Naive B cell (primary cell): ENCODE results near the gene TPGS2. TPM values are rescaled to one million over a fixed set of nuclear protein-coding genes. Genes with fewer than 3 reads are reported as not detected.
"Not testable (repeated sequence)": the region's sequence is repeated elsewhere in the genome, so short reads cannot be mapped to it uniquely, and the experiment has no call there.

ENCODE experiments used
- ATAC-seq, 2 donors: fragments of 150-1000 bp; cut with Tn5 transposase; 2 replicates each; pipeline ENCODE4 v1.10.0; 2021; ENCODE audit warnings: low read depth in 2 of 2, mild to moderate bottlenecking in 2 of 2, moderate library complexity in 2 of 2
- DNase-seq: peaks from one replicate; pipeline ENCODE4 v3.0.0; 2022
- H3K27ac Mint-ChIP-seq, 6 donors: one replicate each; pipeline ENCODE4 v1.8.0; 2020 to 2022; ENCODE audit warnings: mild to moderate bottlenecking in 6 of 6, mixed read lengths in 6 of 6, moderate library complexity in 5 of 6, inconsistent platforms in 2 of 6
- H3K27me3 Mint-ChIP-seq, 3 donors: one replicate each; pipeline ENCODE4 v1.8.0; 2021 to 2022; ENCODE audit warnings: mixed read lengths in 3 of 3, mild to moderate bottlenecking in 1 of 3
- H3K36me3 Mint-ChIP-seq, 2 donors: one replicate each; pipeline ENCODE4 v1.8.0; 2020 to 2022; ENCODE audit warnings: mixed read lengths in 2 of 2, inconsistent platforms in 1 of 2, mild to moderate bottlenecking in 1 of 2
- H3K4me1 Mint-ChIP-seq, 3 donors: one replicate each; pipeline ENCODE4 v1.8.0; 2020 to 2022; ENCODE audit warnings: mixed read lengths in 3 of 3, inconsistent platforms in 1 of 3, mild to moderate bottlenecking in 1 of 3, moderate library complexity in 1 of 3
- H3K4me3 Mint-ChIP-seq, 8 donors: one replicate each; pipeline ENCODE4 v1.8.0; 2020 to 2022; ENCODE audit warnings: mild to moderate bottlenecking in 8 of 8, mixed read lengths in 8 of 8, moderate library complexity in 8 of 8, inconsistent platforms in 2 of 8
- H3K9me3 Mint-ChIP-seq, 7 donors: one replicate each; pipeline ENCODE4 v1.8.0; 2020 to 2022; ENCODE audit warnings: mixed read lengths in 7 of 7, mild to moderate bottlenecking in 5 of 7, inconsistent platforms in 2 of 7, moderate library complexity in 1 of 7
- polyA plus RNA-seq, 6 donors: library from polyadenylated mRNA; unstranded; fragments of 300-500 nt; fragmentation: Illumina TruSeq; gene quantifications; one replicate each; pipeline ENCODE4 v1.2.3, GENCODE V29; 2021; ENCODE audit warnings: low read depth in 6 of 6

TPGS2 gene
- 10 to 100 TPM; 39.2 to 57.5 (median 52.5) TPM for polyA plus RNA-seq

DNA sequence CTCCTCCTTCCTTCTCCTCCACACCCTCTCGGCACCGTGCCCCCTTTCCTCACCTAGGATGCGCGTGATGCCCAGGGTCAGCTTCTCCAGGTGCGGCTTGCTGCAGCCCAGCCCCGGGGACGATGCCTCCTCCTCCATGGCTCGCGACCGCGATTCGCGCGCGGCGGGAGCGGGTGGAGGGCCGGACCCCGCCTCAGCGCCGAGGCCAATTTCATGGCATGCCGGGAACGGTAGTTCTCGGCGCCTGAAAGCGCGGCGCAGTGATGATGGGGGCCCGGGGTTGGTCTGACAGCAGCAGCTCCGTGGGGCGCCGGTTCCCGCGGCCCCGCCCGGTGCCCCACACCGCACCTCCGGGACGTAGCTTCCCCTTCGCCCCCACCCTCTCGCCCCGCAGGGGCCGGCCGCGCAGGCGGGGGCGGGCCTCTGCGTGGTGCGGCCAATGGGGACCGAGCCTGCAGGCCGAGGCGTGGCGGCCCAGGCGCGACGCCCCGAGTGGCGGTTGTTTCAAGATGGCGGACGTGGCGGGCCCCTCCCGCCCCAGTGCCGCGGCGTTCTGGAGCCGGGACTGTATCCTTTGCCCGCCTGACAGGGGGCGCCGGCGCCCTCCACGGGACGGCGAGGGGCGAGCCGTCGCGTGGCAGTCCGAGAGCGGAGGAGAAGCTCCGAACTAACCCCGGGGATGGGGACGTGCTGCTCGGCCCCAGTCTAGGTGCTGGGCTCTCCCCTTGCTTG is at the start of gene TPGS2, which contains the start of gene KIAA1328:
TPGS2 (minus strand) TSS at position 373 of the 732 bp plus-strand sequence; CDS start at position 138, 235 bp downstream.
KIAA1328 (plus strand) TSS at position 498 of the 732 bp plus-strand sequence; CDS start at position 510, 12 bp downstream.
- peak within 1 kb of the TSS; percentile 88 to 98 (median 96) for H3K4me3 Mint-ChIP-seq
- ATAC-seq: peak; percentile 88 to 89
- H3K4me1 Mint-ChIP-seq: peaks cover 28 to 33% (median 30%) of the 10 kb centered on the region in 3 donors
- H3K36me3 Mint-ChIP-seq: no peaks in the 10 kb centered on the region
- peak; percentile 88 for DNase-seq
- H3K27ac Mint-ChIP-seq: peak within 1 kb of the TSS; percentile 86 to 97 (median 94)
- no peaks in the 10 kb centered on the region for H3K27me3 Mint-ChIP-seq
- no peaks in the 10 kb centered on the region for H3K9me3 Mint-ChIP-seq

DNA sequence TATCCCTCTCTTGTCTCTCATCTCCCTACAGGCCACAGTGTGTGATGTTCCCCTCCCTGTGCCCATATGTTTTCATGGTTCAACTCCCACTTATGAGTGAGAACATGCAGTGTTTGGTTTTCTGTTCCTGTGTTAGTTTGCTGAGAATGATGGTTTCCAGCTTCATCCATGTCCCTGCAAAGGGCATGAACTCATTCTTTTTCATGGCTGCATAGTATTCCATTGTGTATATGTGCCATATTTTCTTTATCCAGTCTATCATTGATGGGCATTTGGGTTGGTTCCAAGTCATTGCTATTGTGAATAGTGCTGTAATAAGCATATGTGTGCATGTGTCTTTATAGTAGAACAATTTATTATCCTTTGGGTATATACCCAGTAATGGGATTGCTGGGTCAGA is 45.0 kb upstream of the TPGS2 start:
- not testable (repeated sequence) for H3K27ac Mint-ChIP-seq, H3K27me3 Mint-ChIP-seq, ATAC-seq, H3K4me3 Mint-ChIP-seq, DNase-seq
- Mint-ChIP-seq H3K9me3 (peaks cover 0 to 23% (median 11%) of the 10 kb centered on the region in 7 donors), H3K36me3 (peaks cover 13 to 20% of the 10 kb centered on the region in 2 donors), H3K4me1 (peaks cover 10 to 22% (median 11%) of the 10 kb centered on the region in 3 donors)

DNA sequence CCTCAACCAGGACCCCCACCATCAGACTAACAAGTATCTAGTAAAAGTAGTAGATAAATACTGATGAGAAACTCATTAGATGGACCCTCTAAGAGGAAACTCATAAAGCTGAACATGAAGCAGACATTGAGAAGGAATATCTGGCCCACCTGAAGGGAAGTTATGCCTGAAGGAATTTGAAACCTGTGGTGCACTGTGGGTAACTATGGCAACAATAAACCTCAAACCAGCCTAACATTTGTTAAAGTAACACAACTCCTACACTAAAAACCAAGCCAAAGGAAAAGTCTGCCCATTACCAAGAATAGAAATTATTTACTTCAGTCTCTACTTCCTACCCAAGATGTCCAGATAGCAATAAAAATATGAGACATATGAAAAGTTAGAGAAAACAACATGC is 43.5 kb upstream of the TPGS2 start:
- ATAC-seq: no peak
- H3K36me3 Mint-ChIP-seq: peaks cover 12 to 13% of the 10 kb centered on the region in 2 donors
- H3K4me3 Mint-ChIP-seq: no peak overlapping the region
- DNase-seq: no peak
- H3K27ac Mint-ChIP-seq: peak overlapping the region in 4 of 6 donors; percentile 5 to 47 (median 20)
- H3K27me3 Mint-ChIP-seq: no peaks in the 10 kb centered on the region
- peaks cover 10 to 21% (median 11%) of the 10 kb centered on the region in 3 donors for H3K4me1 Mint-ChIP-seq
- peaks cover 0 to 20% (median 11%) of the 10 kb centered on the region in 7 donors for H3K9me3 Mint-ChIP-seq

GRCh38 chr18:36871801-36872200 is 43.0 kb upstream of the TPGS2 start:
- peak overlapping the region in 5 of 6 donors; percentile 5 to 47 (median 23) for H3K27ac Mint-ChIP-seq

DNA sequence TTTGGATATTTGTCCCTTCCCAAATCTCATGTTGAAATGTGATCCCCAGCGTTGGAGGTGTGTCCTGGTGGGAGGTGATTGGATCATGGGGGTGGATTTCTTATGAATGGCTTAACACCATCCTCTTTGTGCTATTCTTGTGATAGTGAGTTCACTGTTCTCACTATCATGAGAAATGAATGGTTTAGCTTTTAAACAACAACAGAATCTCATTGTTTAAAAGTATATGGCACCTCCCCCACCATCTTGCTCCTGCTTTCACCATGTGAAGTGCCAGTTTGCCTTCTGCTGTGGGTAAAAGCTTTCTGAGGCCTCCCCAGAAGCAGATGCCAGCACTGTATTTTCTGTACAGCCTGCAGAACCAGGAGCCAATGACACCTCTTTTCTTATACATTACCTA is 38.3 kb upstream of the TPGS2 start:
- Mint-ChIP-seq H3K27ac (no peak overlapping the region), H3K27me3 (no peaks in the 10 kb centered on the region), H3K9me3 (no peaks in the 10 kb centered on the region), H3K4me1 (peaks cover 5 to 8% (median 7%) of the 10 kb centered on the region in 3 donors), H3K36me3 (peaks cover 24 to 26% of the 10 kb centered on the region in 2 donors), H3K4me3 (no peak overlapping the region)
- ATAC-seq (no peak), DNase-seq (no peak)

More at GRCh38 chr18:36871801-36872200, 43.0 kb upstream of the TPGS2 start:
- Mint-ChIP-seq H3K4me1 (peaks cover 10 to 21% (median 11%) of the 10 kb centered on the region in 3 donors), H3K36me3 (peaks cover 12 to 13% of the 10 kb centered on the region in 2 donors), H3K27me3 (no peaks in the 10 kb centered on the region), H3K9me3 (peaks cover 0 to 20% (median 11%) of the 10 kb centered on the region in 7 donors), H3K4me3 (peak overlapping the region in 1 of 8 donors; percentile 67)
- DNase-seq (no peak), ATAC-seq (no peak)

DNA sequence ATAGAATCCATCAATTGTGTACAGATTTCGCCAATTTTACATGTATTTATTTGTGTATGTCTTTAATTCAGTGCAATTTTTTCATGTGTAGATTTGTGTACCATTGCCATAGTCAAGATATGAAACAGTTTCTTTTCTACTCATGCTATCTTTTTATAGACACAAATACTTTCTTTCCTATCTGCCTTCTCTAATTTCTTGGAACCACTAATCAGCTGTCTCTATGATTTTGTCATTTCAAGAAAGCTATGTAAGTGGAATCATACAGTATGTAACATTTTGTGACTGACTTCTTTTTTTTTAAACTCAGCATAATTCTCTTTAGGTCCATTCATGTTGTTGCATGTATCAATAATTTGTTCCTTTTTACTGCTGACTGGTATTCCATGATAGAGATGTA is 33.4 kb upstream of the TPGS2 start:
- ATAC-seq (no peak), DNase-seq (no peak)
- Mint-ChIP-seq H3K27ac (peak overlapping the region in 1 of 6 donors; percentile 58), H3K36me3 (peaks cover 19 to 27% of the 10 kb centered on the region in 2 donors), H3K27me3 (no peaks in the 10 kb centered on the region), H3K4me1 (peaks cover 0 to 5% (median 0%) of the 10 kb centered on the region in 3 donors), H3K9me3 (no peaks in the 10 kb centered on the region), H3K4me3 (no peak overlapping the region)

DNA sequence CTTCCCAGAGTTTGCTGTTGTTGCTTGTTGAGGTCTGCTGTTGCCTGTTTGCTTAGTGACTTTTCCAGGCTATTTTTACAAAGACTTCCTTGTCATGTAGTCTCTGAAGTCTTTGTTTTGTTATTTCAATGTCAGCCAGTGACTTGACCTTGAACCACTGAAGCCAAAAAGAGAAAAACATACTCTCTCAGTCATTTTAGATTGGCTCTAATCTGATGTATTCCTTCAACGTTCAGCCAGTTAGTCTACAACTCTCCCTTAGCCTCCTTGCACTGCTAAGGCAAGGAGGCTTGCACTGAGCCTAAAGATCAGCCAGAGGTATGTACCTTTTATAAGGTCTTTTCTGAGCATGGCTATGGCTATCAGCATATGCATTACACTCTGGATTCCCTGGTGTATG is 28.0 kb upstream of the TPGS2 start:
- Mint-ChIP-seq H3K4me3 (no peak overlapping the region), H3K36me3 (peaks cover 26 to 33% of the 10 kb centered on the region in 2 donors), H3K4me1 (no peaks in the 10 kb centered on the region), H3K9me3 (peaks cover 0 to 16% (median 10%) of the 10 kb centered on the region in 7 donors), H3K27ac (no peak overlapping the region), H3K27me3 (no peaks in the 10 kb centered on the region)
- DNase-seq (no peak), ATAC-seq (no peak)

- DNase-seq (no peak), ATAC-seq (no peak)
- H3K27ac Mint-ChIP-seq: no peak overlapping the region
- H3K4me3 Mint-ChIP-seq: no peak overlapping the region
- H3K4me1 Mint-ChIP-seq: peaks cover 0 to under 1% (median 0%) of the 10 kb centered on the region in 3 donors
- H3K27me3 Mint-ChIP-seq: no peaks in the 10 kb centered on the region
- peaks cover 24 to 46% of the 10 kb centered on the region in 2 donors for H3K36me3 Mint-ChIP-seq
- peaks cover 0 to 24% (median 12%) of the 10 kb centered on the region in 7 donors for H3K9me3 Mint-ChIP-seq
Measured at GRCh38 chr18:36851202-36851590, 22.4 kb upstream of the TPGS2 start.

- ATAC-seq: no peak
- peaks cover 0 to 5% (median 0%) of the 10 kb centered on the region in 3 donors for H3K4me1 Mint-ChIP-seq
Measured at GRCh38 chr18:36850527-36851201, 21.9 kb upstream of the TPGS2 start.

GRCh38 chr18:36849288-36850006 is 20.6 kb upstream of the TPGS2 start:
- Mint-ChIP-seq H3K4me1 (peaks cover 0 to 9% (median 0%) of the 10 kb centered on the region in 3 donors), H3K27me3 (no peaks in the 10 kb centered on the region), H3K27ac (peak overlapping the region in 1 of 6 donors; percentile 45), H3K9me3 (peaks cover 0 to 24% (median 12%) of the 10 kb centered on the region in 7 donors), H3K36me3 (peaks cover 20 to 39% of the 10 kb centered on the region in 2 donors), H3K4me3 (no peak overlapping the region)
- no peak for ATAC-seq
- DNase-seq: no peak

More at GRCh38 chr18:36850527-36851201, 21.9 kb upstream of the TPGS2 start:
- DNase-seq: no peak
- Mint-ChIP-seq H3K9me3 (peaks cover 0 to 24% (median 12%) of the 10 kb centered on the region in 7 donors), H3K4me3 (no peak overlapping the region), H3K27ac (no peak overlapping the region), H3K36me3 (peaks cover 20 to 42% of the 10 kb centered on the region in 2 donors), H3K27me3 (no peaks in the 10 kb centered on the region)

DNA sequence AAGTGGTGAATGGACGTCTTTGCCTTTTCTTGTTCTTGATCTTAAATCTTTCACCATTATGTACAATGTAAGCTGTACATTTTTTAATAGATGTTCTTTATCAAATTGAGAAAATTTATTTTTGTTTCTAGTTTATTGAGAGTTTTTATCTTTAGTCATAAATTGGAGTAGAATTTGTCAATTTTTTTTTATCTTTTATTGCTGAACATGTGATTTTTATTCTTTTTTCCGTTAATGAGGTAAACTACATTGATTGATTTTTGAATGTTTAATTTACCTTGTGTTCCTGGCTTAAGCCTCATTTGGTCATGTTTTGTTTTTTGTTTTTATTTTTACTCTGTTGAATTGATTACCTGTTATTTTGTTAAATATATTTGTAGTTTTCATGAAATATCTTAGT is 19.8 kb upstream of the TPGS2 start:
- Mint-ChIP-seq H3K9me3 (peaks cover 0 to 24% (median 12%) of the 10 kb centered on the region in 7 donors), H3K4me3 (no peak overlapping the region), H3K4me1 (peaks cover 0 to 9% (median 0%) of the 10 kb centered on the region in 3 donors), H3K27ac (peak overlapping the region in 1 of 6 donors; percentile 45), H3K36me3 (peaks cover 20 to 32% of the 10 kb centered on the region in 2 donors), H3K27me3 (no peaks in the 10 kb centered on the region)
- DNase-seq: no peak
- no peak for ATAC-seq

GRCh38 chr18:36843784-36844183 is 15.0 kb upstream of the TPGS2 start:
- H3K36me3 Mint-ChIP-seq: peaks cover 23 to 32% of the 10 kb centered on the region in 2 donors
- H3K27ac Mint-ChIP-seq: no peak overlapping the region
- ATAC-seq: no peak
- no peak overlapping the region for H3K4me3 Mint-ChIP-seq
- H3K27me3 Mint-ChIP-seq: no peaks in the 10 kb centered on the region
- DNase-seq: no peak
- no peaks in the 10 kb centered on the region for H3K9me3 Mint-ChIP-seq
- peaks cover 0 to 14% (median 2%) of the 10 kb centered on the region in 3 donors for H3K4me1 Mint-ChIP-seq

GRCh38 chr18:36843199-36843598 is 14.4 kb upstream of the TPGS2 start:
- no peak overlapping the region for H3K4me3 Mint-ChIP-seq
- H3K27ac Mint-ChIP-seq: peak overlapping the region in 2 of 6 donors; percentile 51 to 58
- peaks cover 0 to 14% (median 2%) of the 10 kb centered on the region in 3 donors for H3K4me1 Mint-ChIP-seq
- peaks cover 26 to 37% of the 10 kb centered on the region in 2 donors for H3K36me3 Mint-ChIP-seq
- ATAC-seq (no peak), DNase-seq (no peak)
- H3K9me3 Mint-ChIP-seq: peaks cover 0 to 2% (median 0%) of the 10 kb centered on the region in 7 donors
- H3K27me3 Mint-ChIP-seq: no peaks in the 10 kb centered on the region
